GM12878 (cell line): ENCODE results near the gene RAB3GAP1. TPM values are rescaled to one million over a fixed set of nuclear protein-coding genes. Genes with fewer than 3 reads are reported as not detected.

Experiments used
- ATAC-seq: fragments of 200-7000 bp; cut with Tn5 transposase; 3 replicates; pipeline ENCODE4 v1.9.1; 2020; ENCODE audit warnings: mild to moderate bottlenecking, moderate library complexity
- BruUV-seq: library from RNA; stranded (reverse); fragments of 400-500 nt; replicated peaks from 2 replicates; lab custom pipeline; 2021; lab: Mats Ljungman, UMichigan
- CTCF ChIA-PET: fragments of 300-600 bp; sonication (Branson Sonifier 250); formaldehyde crosslinking; extraction: SDS; loops from one replicate; lab custom pipeline; 2021; ENCODE audit warnings: inconsistent platforms; lab: Yijun Ruan, JAX
- POLR2A ChIA-PET: fragments of 350-600 bp; formaldehyde crosslinking; extraction: SDS; loops from one replicate; lab custom pipeline; 2021; ENCODE audit warnings: inconsistent platforms; lab: Charles Lee
- RAD21 ChIA-PET: fragments of 300-600 bp; sonication (Branson Sonifier 250); formaldehyde crosslinking; loops from one replicate; lab custom pipeline; 2023; ENCODE audit warnings: antibody characterized with exemption; ENCODE audit not compliant: unreplicated experiment; lab: Charles Lee
- SMC1A ChIA-PET: fragments of 300-600 bp; sonication (Branson Sonifier 250); formaldehyde crosslinking; loops from one replicate; lab custom pipeline; 2023; ENCODE audit not compliant: unreplicated experiment, uncharacterized antibody; lab: Charles Lee
- DNase-seq: peaks from one replicate; pipeline ENCODE4 v3.0.0-alpha.2; 2011; ENCODE audit warnings: low read depth, low spot score
- FAIRE-seq: peaks from 3 replicates; lab custom pipeline; 2011; peaks lifted over from hg19 to GRCh38; lab: Jason Lieb, UNC
- H2AFZ ChIP-seq: 2 replicates; pipeline ENCODE4 v1.6.0; 2011; ENCODE audit warnings: low read depth, low read length, control low read depth; ENCODE audit not compliant: control insufficient read depth
- H3K27ac ChIP-seq: 2 replicates; pipeline ENCODE4 v1.5.1; 2011; ENCODE audit warnings: control low read depth; ENCODE audit not compliant: control insufficient read depth, insufficient read depth
- H3K27me3 ChIP-seq, 2 experiments: replicated peaks in 1 of 2; 2 replicates each; pipeline versions ENCODE4 v1.6.0 to v1.6.1; 2011; ENCODE audit warnings: low read length in 1 of 2; ENCODE audit not compliant: control insufficient read depth in 2 of 2, insufficient read depth in 2 of 2
- H3K36me3 ChIP-seq, 2 experiments: 2 replicates each; pipeline ENCODE4 v1.5.1; 2011; ENCODE audit warnings: low read length in 1 of 2; ENCODE audit not compliant: control insufficient read depth in 2 of 2, insufficient read depth in 2 of 2
- H3K4me1 ChIP-seq: 2 replicates; pipeline ENCODE4 v1.6.1; 2011; ENCODE audit warnings: mild to moderate bottlenecking, low read length, moderate library complexity, mixed read lengths; ENCODE audit not compliant: control insufficient read depth, insufficient read depth
- H3K4me2 ChIP-seq: 2 replicates; pipeline ENCODE4 v1.6.0; 2011; ENCODE audit warnings: control low read depth; ENCODE audit not compliant: control insufficient read depth, insufficient read depth
- H3K4me3 ChIP-seq: fragments of 200-600 bp; sonication (generic); 2 replicates; pipeline ENCODE4 v1.5.1; 2016
- H3K79me2 ChIP-seq: 2 replicates; pipeline ENCODE4 v1.6.0; 2011; ENCODE audit warnings: low read length; ENCODE audit not compliant: control insufficient read depth, insufficient read depth
- H3K9ac ChIP-seq: 2 replicates; pipeline ENCODE4 v1.8.0; 2011; ENCODE audit warnings: low read length, control low read depth, mixed read lengths; ENCODE audit not compliant: control insufficient read depth, insufficient read depth
- H3K9me3 ChIP-seq: replicated peaks from 3 replicates; pipeline ENCODE4 v1.5.1; 2011; ENCODE audit warnings: mild to moderate bottlenecking, low read length; ENCODE audit not compliant: control insufficient read depth, insufficient read depth
- H4K20me1 ChIP-seq: 2 replicates; pipeline ENCODE4 v1.6.0; 2011; ENCODE audit not compliant: control insufficient read depth, insufficient read depth
- BCL3 ChIP-seq: IDR thresholded peaks from 2 replicates; pipeline ENCODE4 v1.6.1; 2011; ENCODE audit warnings: borderline replicate concordance, low read depth, mild to moderate bottlenecking, moderate library complexity, low read length; ENCODE audit not compliant: insufficient read depth, poor library complexity, severe bottlenecking
- CTCF ChIP-seq, 3 experiments: IDR thresholded peaks in 2 of 3; conservative IDR thresholded peaks in 1 of 3; 2 replicates each; pipeline ENCODE4 v1.5.1; 2011; ENCODE audit warnings: low read depth in 3 of 3, low read length in 3 of 3, mild to moderate bottlenecking in 3 of 3, control low read depth in 2 of 3, moderate library complexity in 2 of 3, inconsistent platforms in 1 of 3, mixed read lengths in 1 of 3; ENCODE audit not compliant: control insufficient read depth in 2 of 3, insufficient read depth in 1 of 3; ENCODE audit errors: extremely low read depth in 1 of 3
- EP300 ChIP-seq, 2 experiments: fragments of 150-350 bp in 1 of 2; IDR thresholded peaks; 2 replicates each; pipeline ENCODE4 v1.6.1; 2011 to 2012; ENCODE audit warnings: low read depth in 2 of 2, low read length in 2 of 2, borderline replicate concordance in 1 of 2, improper control_type of control experiment in 1 of 2, inconsistent platforms in 1 of 2; ENCODE audit not compliant: control insufficient read depth in 1 of 2
- FOXM1 ChIP-seq: IDR thresholded peaks from 2 replicates; pipeline ENCODE4 v1.6.1; 2012; ENCODE audit warnings: low read depth, mild to moderate bottlenecking, inconsistent platforms, low read length, moderate library complexity
- JUND ChIP-seq: IDR thresholded peaks from 2 replicates; pipeline ENCODE4 v1.6.1; 2012; ENCODE audit warnings: low read depth, mild to moderate bottlenecking, low read length, improper control_type of control experiment, moderate library complexity
- KDM1A ChIP-seq: fragments of 200-600 bp; sonication (generic); IDR thresholded peaks from 2 replicates; pipeline ENCODE4 v1.6.1; 2016; ENCODE audit warnings: borderline replicate concordance
- MTA2 ChIP-seq: fragments of 450-650 bp; IDR thresholded peaks from 2 replicates; pipeline ENCODE4 v1.6.1; 2016; ENCODE audit warnings: low read depth, mild to moderate bottlenecking, moderate library complexity
- REST ChIP-seq: IDR thresholded peaks from 2 replicates; pipeline ENCODE4 v1.6.1; 2012; ENCODE audit warnings: mild to moderate bottlenecking, low read depth, low read length
- TARDBP ChIP-seq: IDR thresholded peaks from 2 replicates; pipeline ENCODE4 v1.6.1; 2016; ENCODE audit warnings: borderline replicate concordance
- TCF12 ChIP-seq: IDR thresholded peaks from 2 replicates; pipeline ENCODE4 v1.6.1; 2011; ENCODE audit warnings: low read depth, mild to moderate bottlenecking, low read length
- ZNF24 ChIP-seq: fragments of 450-650 bp; IDR thresholded peaks from 2 replicates; pipeline ENCODE4 v1.6.1; 2017; ENCODE audit warnings: antibody characterized with exemption, mild to moderate bottlenecking
- WGBS: methylation state at CpG from one replicate; pipeline ENCODE4 v1.1.6; 2016; ENCODE audit warnings: low lambda C conversion rate; ENCODE audit not compliant: insufficient replicate concordance, insufficient coverage; ENCODE audit errors: missing lambda C conversion rate; 5-methylcytosine and 5-hydroxymethylcytosine counted together
- in situ Hi-C: fragments of 300-500 bp; cut with MboI; formaldehyde crosslinking; loops from 9 replicates; pipeline ENCODE4 v1.14.3; 2018; ENCODE audit warnings: mixed read lengths
- intact Hi-C: fragments of 100-400 bp; cut with micrococcal nuclease; formaldehyde crosslinking; loops from one replicate; pipeline ENCODE4 v1.14.2; 2022; ENCODE audit not compliant: unreplicated experiment
- polyA plus RNA-seq, 11 experiments: library from polyadenylated mRNA; depleted of rRNA in 4 of 11; unstranded in 6 of 11; stranded (reverse) in 5 of 11; fragments of >200 nt; fragmentation: Nextera tagmentation in 4 of 11; fragmentation: Illumina TruSeq in 1 of 11; extraction: Ambion mirVana in 4 of 11; extraction: Trizol in 1 of 11; gene quantifications; 1 replicate in 1 of 11; 2 replicates in 10 of 11; pipeline versions ENCODE4 v1.2.1 to v1.2.3, GENCODE V29; 2011 to 2016; ENCODE audit warnings: inconsistent platforms in 2 of 11, missing spikeins in 2 of 11, low read depth in 1 of 11
- total RNA-seq, 4 experiments: library from RNA; depleted of rRNA in 3 of 4; stranded (reverse); fragments of >200 nt in 3 of 4; fragmentation: Illumina TruSeq in 1 of 4; extraction: Trizol in 1 of 4; gene quantifications; 2 replicates each; pipeline versions ENCODE4 v1.2.1 to v1.2.3, GENCODE V29; 2013 to 2021

Gene RAB3GAP1
- total and polyA plus RNA-seq, 10 of the 15 experiments (the other 5 are each of a cell fraction or from before 2014, with no cell fraction given): 13.7 to 36.9 (median 21.0) TPM

- no peaks in the 10 kb centered on the region for H3K36me3 ChIP-seq
- no peaks in the 10 kb centered on the region for H3K4me1 ChIP-seq
- FAIRE-seq: no peak
- no peaks in the 10 kb centered on the region for H3K79me2 ChIP-seq
- CTCF ChIA-PET: no interaction called here
- RAD21 ChIA-PET: no interaction called here
- no peak overlapping the region for H3K27ac ChIP-seq
- in situ Hi-C loops: no loop called here
- no peak overlapping the region for H3K4me3 ChIP-seq
- H3K27me3 ChIP-seq: no peaks in the 10 kb centered on the region
- no peak overlapping the region for H3K9ac ChIP-seq
- no peak for ATAC-seq
- TF ChIP-seq MTA2 (no peak), EP300 (IDR thresholded peaks at IDR 0.05; ENCODE audit: borderline replicate concordance in 1 of 2, control insufficient read depth in 1 of 2, low read depth in 2 of 2, low read length in 2 of 2) (no peak), CTCF (IDR thresholded peaks at IDR 0.05 in 2 of 3, conservative IDR thresholded peaks at IDR 0.05 in 1 of 3; ENCODE audit: control insufficient read depth in 2 of 3, extremely low read depth in 1 of 3, insufficient read depth in 1 of 3, low read depth in 3 of 3, low read length in 3 of 3) (no peak), TARDBP (no peak), TCF12 (no peak)
- intact Hi-C loops: no loop called here
- H3K9me3 ChIP-seq: no peaks in the 10 kb centered on the region
- no peak overlapping the region for H2AFZ ChIP-seq
- DNase-seq: no peak
- SMC1A ChIA-PET: no interaction called here
- POLR2A ChIA-PET: no interaction called here
- no peaks in the 10 kb centered on the region for H4K20me1 ChIP-seq
- no TSS peak for BruUV-seq
- WGBS: 75% methylated on average over 3 of the region's 3 CpGs
- H3K4me2 ChIP-seq: no peak overlapping the region
These were observed 135.2 kb downstream of the RAB3GAP1 start for GRCh38 chr2:135187270-135187669.

GRCh38 chr2:135189148-135189547 is 137.1 kb downstream of the RAB3GAP1 start:
- no peaks in the 10 kb centered on the region for H3K9me3 ChIP-seq
- no TSS peak for BruUV-seq
- POLR2A ChIA-PET: interaction anchor here (0.6 kb wide), 1 partner anchor 29 kb away, joined by 5 read pairs; no protein-coding TSS in a partner anchor
- H3K4me3 ChIP-seq: no peak overlapping the region
- no peaks in the 10 kb centered on the region for H3K27me3 ChIP-seq
- H3K4me1 ChIP-seq: no peaks in the 10 kb centered on the region
- no peak for DNase-seq
- no peak overlapping the region for H3K4me2 ChIP-seq
- CTCF ChIA-PET: no interaction called here
- no peak for ATAC-seq
- H2AFZ ChIP-seq: no peak overlapping the region
- SMC1A ChIA-PET: no interaction called here
- intact Hi-C loops: no loop called here
- RAD21 ChIA-PET: no interaction called here
- H4K20me1 ChIP-seq: no peaks in the 10 kb centered on the region
- in situ Hi-C loops: no loop called here
- H3K36me3 ChIP-seq: no peaks in the 10 kb centered on the region
- H3K79me2 ChIP-seq: no peaks in the 10 kb centered on the region
- H3K27ac ChIP-seq: no peak overlapping the region
- WGBS: 100% methylated on average over 1 of the region's 1 CpG
- FAIRE-seq: no peak
- no peak overlapping the region for H3K9ac ChIP-seq
- TF ChIP-seq FOXM1 (no peak), REST (no peak), KDM1A (no peak), JUND (no peak), ZNF24 (no peak), BCL3 (no peak)
